Measurements from ENCODE around the gene TCP10L.
"Not testable (repeated sequence)": the region's sequence is repeated elsewhere in the genome, so short reads cannot be mapped to it uniquely, and the experiment has no call there.

The TCP10L gene

DNA sequence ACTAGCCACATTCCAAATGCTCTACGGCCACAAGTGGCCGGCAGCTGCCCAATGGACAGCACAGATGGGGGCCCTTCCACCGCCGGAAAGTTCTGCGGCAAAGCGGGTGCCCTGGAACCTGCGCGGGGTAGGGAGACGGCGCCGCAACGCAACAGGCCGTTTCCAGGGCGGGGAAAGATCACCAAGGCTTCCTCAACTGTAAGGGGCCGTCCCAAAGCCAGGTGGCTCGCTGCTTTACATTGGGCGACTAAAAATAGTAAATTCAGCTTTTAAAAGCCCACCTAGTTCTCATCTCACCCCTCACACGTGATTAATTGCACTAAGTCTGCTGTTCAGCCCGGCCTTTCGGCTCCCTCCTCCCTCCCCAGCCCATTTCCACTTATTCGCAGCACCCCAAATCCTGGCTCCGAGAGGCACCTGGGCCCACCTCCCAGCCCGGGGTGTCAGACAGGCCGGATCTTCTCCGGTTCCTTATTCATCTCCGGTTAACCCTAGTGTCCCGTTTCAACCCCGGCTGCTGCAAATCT is 26.2 kb upstream of the TCP10L start:
- DNase-seq (ENCODE audit: low read depth, low spot score) = no peak
- TF ChIP-seq YY1 (IDR thresholded peaks at IDR 0.05; ENCODE audit: insufficient read depth, insufficient read length) (no peak), ZNF274 (IDR thresholded peaks at IDR 0.05; ENCODE audit: low read depth, low read length) (no peak), SUZ12 (IDR thresholded peaks at IDR 0.05; ENCODE audit: extremely low read depth, insufficient read depth, insufficient read length) (no peak)
- Histone ChIP-seq H3K9me3 (ENCODE audit: insufficient read depth, low read length) (no peaks in the 10 kb centered on the region), H3K9ac (ENCODE audit: insufficient read length, low read depth) (peak overlapping the region; percentile 99), H3K36me3 (ENCODE audit: insufficient read depth, insufficient read length, low read length) (peaks cover 37% of the 10 kb centered on the region), H3K4me1 (ENCODE audit: insufficient read depth, insufficient read length) (no peaks in the 10 kb centered on the region), H3K27me3 (ENCODE audit: insufficient read depth, insufficient read length) (no peaks in the 10 kb centered on the region), H3K4me3 (ENCODE audit: insufficient read length, low read depth) (peak overlapping the region; percentile 99)

DNA sequence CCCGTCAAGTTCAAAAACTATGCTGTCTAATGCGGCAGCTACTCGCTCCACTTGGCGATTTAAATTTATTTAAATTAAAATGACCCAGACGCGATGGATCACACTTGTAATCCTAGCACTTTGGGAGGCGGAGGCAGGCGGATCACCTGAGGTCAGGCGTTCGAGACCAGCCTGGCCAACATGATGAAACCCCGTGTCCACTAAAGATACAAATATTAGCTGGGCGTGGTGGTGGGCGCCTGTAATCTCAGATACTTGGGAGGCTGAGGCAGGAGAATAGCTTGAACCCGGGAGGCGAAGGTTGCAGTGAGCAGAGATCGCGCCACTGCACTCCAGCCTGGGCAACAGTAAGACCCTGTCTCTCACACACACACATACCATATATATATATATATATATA is 25.6 kb upstream of the TCP10L start:
- peak overlapping the region; percentile 3 for H3K4me3 ChIP-seq (ENCODE audit: insufficient read length, low read depth)
- not testable (repeated sequence) for H3K4me1 ChIP-seq (ENCODE audit: insufficient read depth, insufficient read length); DNase-seq (ENCODE audit: low read depth, low spot score); H3K27me3 ChIP-seq (ENCODE audit: insufficient read depth, insufficient read length); H3K9me3 ChIP-seq (ENCODE audit: insufficient read depth, low read length)
- peak overlapping the region; percentile 36 for H3K9ac ChIP-seq (ENCODE audit: insufficient read length, low read depth)
- peaks cover 43% of the 10 kb centered on the region for H3K36me3 ChIP-seq (ENCODE audit: insufficient read depth, insufficient read length, low read length)

DNA sequence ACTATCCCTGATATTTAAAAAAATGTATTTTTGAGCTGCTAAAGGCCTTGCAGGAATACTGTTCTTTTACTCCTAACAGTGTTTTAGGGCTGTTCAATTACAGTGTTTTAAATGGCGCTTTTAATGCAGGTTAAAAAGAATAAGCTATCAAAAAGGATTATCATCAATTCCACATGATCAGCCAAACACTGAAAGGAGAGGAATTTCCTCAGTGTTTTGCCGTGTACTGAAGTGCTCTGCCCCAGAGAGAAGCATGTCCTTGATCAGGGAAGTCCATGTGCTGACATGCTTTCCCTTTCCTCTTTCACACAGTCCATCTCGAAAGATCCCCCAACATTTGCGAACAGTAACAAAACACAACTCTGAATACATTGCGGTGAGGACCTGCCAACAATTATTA is 23.5 kb upstream of the TCP10L start:
- H3K4me1 ChIP-seq (ENCODE audit: insufficient read depth, insufficient read length) = peaks cover 14% of the 10 kb centered on the region
- peaks cover 64% of the 10 kb centered on the region for H3K36me3 ChIP-seq (ENCODE audit: insufficient read depth, insufficient read length, low read length)
- H3K27me3 ChIP-seq (ENCODE audit: insufficient read depth, insufficient read length) = no peaks in the 10 kb centered on the region
- no peaks in the 10 kb centered on the region for H3K9me3 ChIP-seq (ENCODE audit: insufficient read depth, low read length)
- TF ChIP-seq ZNF274 (IDR thresholded peaks at IDR 0.05; ENCODE audit: low read depth, low read length) (no peak), SUZ12 (IDR thresholded peaks at IDR 0.05; ENCODE audit: extremely low read depth, insufficient read depth, insufficient read length) (no peak), YY1 (IDR thresholded peaks at IDR 0.05; ENCODE audit: insufficient read depth, insufficient read length) (no peak)
- no peak overlapping the region for H3K9ac ChIP-seq (ENCODE audit: insufficient read length, low read depth)
- DNase-seq (ENCODE audit: low read depth, low spot score) = no peak
- no peak overlapping the region for H3K4me3 ChIP-seq (ENCODE audit: insufficient read length, low read depth)

DNA sequence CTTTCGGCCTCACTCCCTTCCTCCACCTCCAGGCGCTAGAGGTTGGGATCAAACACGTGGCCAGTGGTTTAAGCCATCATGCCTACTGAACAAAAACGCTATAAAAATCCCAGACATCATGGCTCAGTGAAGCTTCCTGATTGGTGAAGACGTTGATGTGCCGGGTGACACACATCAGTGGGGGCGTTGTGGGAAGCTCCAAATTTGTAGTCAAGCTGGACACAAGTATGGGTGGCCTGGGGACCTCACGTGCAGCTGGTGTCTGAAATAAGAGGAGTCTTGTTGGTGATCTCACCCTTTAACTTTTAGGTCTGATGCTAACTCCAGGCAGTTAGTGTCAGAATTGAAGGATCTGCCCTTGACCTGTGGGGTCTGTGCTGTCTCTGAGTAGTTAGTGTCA is 20.1 kb upstream of the TCP10L start:
- TF ChIP-seq SUZ12 (IDR thresholded peaks at IDR 0.05; ENCODE audit: extremely low read depth, insufficient read depth, insufficient read length) (no peak), ZNF274 (IDR thresholded peaks at IDR 0.05; ENCODE audit: low read depth, low read length) (no peak), YY1 (IDR thresholded peaks at IDR 0.05; ENCODE audit: insufficient read depth, insufficient read length) (no peak)
- Histone ChIP-seq H3K36me3 (ENCODE audit: insufficient read depth, insufficient read length, low read length) (peaks cover 93% of the 10 kb centered on the region), H3K27me3 (ENCODE audit: insufficient read depth, insufficient read length) (no peaks in the 10 kb centered on the region), H3K9me3 (ENCODE audit: insufficient read depth, low read length) (no peaks in the 10 kb centered on the region), H3K4me3 (ENCODE audit: insufficient read length, low read depth) (no peak overlapping the region), H3K9ac (ENCODE audit: insufficient read length, low read depth) (peak overlapping the region; percentile 7), H3K4me1 (ENCODE audit: insufficient read depth, insufficient read length) (peaks cover 20% of the 10 kb centered on the region)
- DNase-seq (ENCODE audit: low read depth, low spot score) = no peak

DNA sequence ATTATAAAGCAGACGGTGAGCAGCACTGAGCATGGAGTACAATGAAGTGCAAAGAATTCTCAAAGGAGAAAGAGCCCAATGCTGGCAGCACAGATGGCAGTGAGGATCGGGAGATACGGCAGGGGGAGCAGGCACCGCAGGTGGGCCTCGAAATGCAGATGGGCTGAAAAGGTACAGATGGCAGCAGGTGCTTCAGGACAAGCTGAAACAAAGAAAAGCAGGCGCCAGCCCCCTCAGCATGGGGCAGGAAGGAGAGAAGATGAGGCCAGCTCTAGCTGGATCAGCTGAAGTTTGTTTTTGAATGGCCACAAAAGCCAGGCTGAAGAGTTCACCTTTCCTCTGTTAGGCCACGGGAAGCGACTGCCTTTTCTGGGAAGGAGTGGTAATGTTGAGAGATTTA is 19.1 kb upstream of the TCP10L start:
- H3K9me3 ChIP-seq (ENCODE audit: insufficient read depth, low read length) = no peaks in the 10 kb centered on the region
- TF ChIP-seq ZNF274 (IDR thresholded peaks at IDR 0.05; ENCODE audit: low read depth, low read length) = no peak
- no peak for TF ChIP-seq YY1 (IDR thresholded peaks at IDR 0.05; ENCODE audit: insufficient read depth, insufficient read length)
- TF ChIP-seq SUZ12 (IDR thresholded peaks at IDR 0.05; ENCODE audit: extremely low read depth, insufficient read depth, insufficient read length) = no peak
- H3K36me3 ChIP-seq (ENCODE audit: insufficient read depth, insufficient read length, low read length) = peaks cover 92% of the 10 kb centered on the region
- no peak overlapping the region for H3K9ac ChIP-seq (ENCODE audit: insufficient read length, low read depth)
- DNase-seq (ENCODE audit: low read depth, low spot score) = peak; percentile 65
- H3K4me1 ChIP-seq (ENCODE audit: insufficient read depth, insufficient read length) = peaks cover 20% of the 10 kb centered on the region
- H3K4me3 ChIP-seq (ENCODE audit: insufficient read length, low read depth) = no peak overlapping the region
- H3K27me3 ChIP-seq (ENCODE audit: insufficient read depth, insufficient read length) = no peaks in the 10 kb centered on the region

DNA sequence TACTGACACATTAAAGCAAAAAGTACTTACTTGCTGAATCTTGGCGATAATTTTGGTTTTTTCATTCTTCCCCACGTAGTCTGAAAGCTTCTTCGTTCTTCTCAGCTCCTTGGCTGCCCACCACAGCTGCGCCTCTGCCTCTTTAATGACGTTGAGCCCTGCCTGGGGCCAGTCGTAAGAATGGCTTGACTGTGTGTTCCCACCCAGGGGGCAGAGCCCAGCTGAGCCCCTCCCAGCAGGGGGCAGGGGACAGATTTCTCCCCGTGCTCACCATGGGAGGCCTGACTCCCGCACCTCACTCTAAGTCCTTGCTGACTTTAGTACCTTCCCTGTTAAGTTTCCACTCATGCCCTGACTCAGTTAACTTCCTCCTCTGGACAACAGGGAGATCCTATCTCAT is 17.8 kb upstream of the TCP10L start:
- no peak for TF ChIP-seq YY1 (IDR thresholded peaks at IDR 0.05; ENCODE audit: insufficient read depth, insufficient read length)
- TF ChIP-seq ZNF274 (IDR thresholded peaks at IDR 0.05; ENCODE audit: low read depth, low read length) = no peak
- no peak for TF ChIP-seq SUZ12 (IDR thresholded peaks at IDR 0.05; ENCODE audit: extremely low read depth, insufficient read depth, insufficient read length)
- DNase-seq (ENCODE audit: low read depth, low spot score) = no peak
- H3K4me3 ChIP-seq (ENCODE audit: insufficient read length, low read depth) = no peak overlapping the region
- H3K9ac ChIP-seq (ENCODE audit: insufficient read length, low read depth) = peak overlapping the region; percentile 24
- H3K27me3 ChIP-seq (ENCODE audit: insufficient read depth, insufficient read length) = no peaks in the 10 kb centered on the region
- H3K4me1 ChIP-seq (ENCODE audit: insufficient read depth, insufficient read length) = peaks cover 20% of the 10 kb centered on the region
- no peaks in the 10 kb centered on the region for H3K9me3 ChIP-seq (ENCODE audit: insufficient read depth, low read length)
- H3K36me3 ChIP-seq (ENCODE audit: insufficient read depth, insufficient read length, low read length) = peaks cover 94% of the 10 kb centered on the region

DNA sequence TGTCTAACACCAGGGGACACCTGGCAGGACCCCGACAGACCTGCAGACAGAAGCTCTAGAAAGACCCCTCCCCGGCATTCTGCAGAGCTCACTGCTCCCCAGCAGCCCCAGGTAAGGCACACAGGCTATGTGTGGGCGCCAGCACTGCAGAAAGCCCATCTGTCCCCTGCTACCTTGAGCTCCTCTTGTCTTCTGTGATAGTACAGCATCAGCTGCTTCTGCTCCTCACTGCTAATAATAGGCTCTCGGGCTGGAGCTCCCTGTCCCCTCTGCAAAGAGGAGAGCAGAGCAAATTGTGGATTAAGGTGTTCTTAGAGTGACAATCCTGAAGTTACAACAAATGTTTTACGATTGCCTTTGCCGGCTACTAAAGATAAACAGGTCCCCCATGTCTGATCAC is 16.8 kb upstream of the TCP10L start:
- Histone ChIP-seq H3K4me3 (ENCODE audit: insufficient read length, low read depth) (no peak overlapping the region), H3K4me1 (ENCODE audit: insufficient read depth, insufficient read length) (peaks cover 20% of the 10 kb centered on the region), H3K9ac (ENCODE audit: insufficient read length, low read depth) (no peak overlapping the region), H3K36me3 (ENCODE audit: insufficient read depth, insufficient read length, low read length) (peaks cover 85% of the 10 kb centered on the region), H3K9me3 (ENCODE audit: insufficient read depth, low read length) (no peaks in the 10 kb centered on the region), H3K27me3 (ENCODE audit: insufficient read depth, insufficient read length) (no peaks in the 10 kb centered on the region)
- DNase-seq (ENCODE audit: low read depth, low spot score) = no peak
- TF ChIP-seq YY1 (IDR thresholded peaks at IDR 0.05; ENCODE audit: insufficient read depth, insufficient read length) (no peak), SUZ12 (IDR thresholded peaks at IDR 0.05; ENCODE audit: extremely low read depth, insufficient read depth, insufficient read length) (no peak), ZNF274 (IDR thresholded peaks at IDR 0.05; ENCODE audit: low read depth, low read length) (no peak)

DNA sequence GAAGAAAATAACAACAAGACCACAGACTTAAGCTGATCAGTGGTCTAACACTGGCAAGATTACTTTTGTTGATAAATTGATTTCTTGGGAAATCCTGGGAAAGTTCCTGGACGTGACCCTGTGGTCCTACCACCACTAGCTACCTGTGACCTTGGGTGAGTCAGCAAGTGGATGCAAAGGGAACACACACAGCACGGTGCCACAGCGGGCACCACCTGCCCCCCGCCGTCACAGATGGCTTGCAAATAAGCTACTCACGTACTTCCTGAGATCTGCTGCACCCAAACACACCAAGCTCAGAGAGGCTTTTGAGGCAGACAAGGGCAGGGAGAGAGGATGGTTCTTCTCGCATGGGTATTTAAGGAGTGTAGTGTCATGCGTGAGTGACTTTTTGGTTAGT is 14.2 kb upstream of the TCP10L start:
- DNase-seq (ENCODE audit: low read depth, low spot score) = no peak
- no peak overlapping the region for H3K9ac ChIP-seq (ENCODE audit: insufficient read length, low read depth)
- no peaks in the 10 kb centered on the region for H3K9me3 ChIP-seq (ENCODE audit: insufficient read depth, low read length)
- TF ChIP-seq YY1 (IDR thresholded peaks at IDR 0.05; ENCODE audit: insufficient read depth, insufficient read length) = no peak
- TF ChIP-seq SUZ12 (IDR thresholded peaks at IDR 0.05; ENCODE audit: extremely low read depth, insufficient read depth, insufficient read length) = no peak
- no peak for TF ChIP-seq ZNF274 (IDR thresholded peaks at IDR 0.05; ENCODE audit: low read depth, low read length)
- no peaks in the 10 kb centered on the region for H3K27me3 ChIP-seq (ENCODE audit: insufficient read depth, insufficient read length)
- H3K36me3 ChIP-seq (ENCODE audit: insufficient read depth, insufficient read length, low read length) = peaks cover 59% of the 10 kb centered on the region
- H3K4me3 ChIP-seq (ENCODE audit: insufficient read length, low read depth) = no peak overlapping the region
- peaks cover 10% of the 10 kb centered on the region for H3K4me1 ChIP-seq (ENCODE audit: insufficient read depth, insufficient read length)

All from NT2/D1 (cell line).